H1 (cell line): ENCODE measurements around the gene SLC51B. TPM values are rescaled to one million over a fixed set of nuclear protein-coding genes. Genes with fewer than 3 reads are reported as not detected.

Source experiments
- CTCF ChIA-PET: fragments of 300-600 bp; sonication (Branson Sonifier 250); formaldehyde crosslinking; loops from one replicate; lab custom pipeline; 2021; ENCODE audit not compliant: partially characterized antibody; lab: Charles Lee
- POLR2A ChIA-PET: fragments of 300-600 bp; sonication (Branson Sonifier 250); formaldehyde crosslinking; loops from one replicate; lab custom pipeline; 2021; ENCODE audit warnings: inconsistent platforms; ENCODE audit not compliant: partially characterized antibody; lab: Charles Lee
- DNase-seq, 2 experiments: peaks; one replicate each; pipeline versions ENCODE4 v3.0.0 to v3.0.0-alpha.2; 2010 to 2022; ENCODE audit warnings: low spot score in 2 of 2, low read depth in 1 of 2, mixed read lengths in 1 of 2
- FAIRE-seq: peaks from 2 replicates; lab custom pipeline; 2011; peaks lifted over from hg19 to GRCh38; lab: Jason Lieb, UNC
- H2AFZ ChIP-seq: 2 replicates; pipeline ENCODE4 v1.8.1; 2012; ENCODE audit warnings: low read length, inconsistent platforms
- H2AK5ac ChIP-seq: 2 replicates; pipeline ENCODE4 v1.6.1; 2013; ENCODE audit warnings: low read depth, low read length
- H2BK120ac ChIP-seq: replicated peaks from 2 replicates; pipeline ENCODE3; 2013; ENCODE audit warnings: low read depth, low read length, inconsistent platforms
- H2BK12ac ChIP-seq: 2 replicates; pipeline ENCODE4 v1.6.1; 2013; ENCODE audit warnings: low read depth, low read length
- H2BK15ac ChIP-seq: 2 replicates; pipeline ENCODE4 v1.6.1; 2013; ENCODE audit warnings: low read length
- H2BK20ac ChIP-seq: 2 replicates; pipeline ENCODE4 v1.6.1; 2013; ENCODE audit warnings: low read length
- H2BK5ac ChIP-seq: 2 replicates; pipeline ENCODE4 v1.6.1; 2013; ENCODE audit warnings: low read depth, low read length
- H3K14ac ChIP-seq: 2 replicates; pipeline ENCODE4 v1.6.1; 2013; ENCODE audit warnings: inconsistent platforms; ENCODE audit not compliant: insufficient read length
- H3K18ac ChIP-seq: 2 replicates; pipeline ENCODE4 v1.6.1; 2013; ENCODE audit warnings: low read length; ENCODE audit errors: extremely low read depth
- H3K23ac ChIP-seq: 2 replicates; pipeline ENCODE4 v1.6.1; 2013; ENCODE audit warnings: inconsistent platforms; ENCODE audit not compliant: insufficient read length
- H3K23me2 ChIP-seq: 2 replicates; pipeline ENCODE4 v1.6.1; 2013; ENCODE audit warnings: low read depth, low read length
- H3K27ac ChIP-seq: 2 replicates; pipeline ENCODE4 v1.6.1; 2011; ENCODE audit warnings: low read depth, low read length, inconsistent platforms
- H3K27me3 ChIP-seq, 4 experiments: replicated peaks in 1 of 4; 1 replicate in 1 of 4; 2 replicates in 3 of 4; pipeline versions ENCODE4 v1.6.1 to v1.8.1; 2011 to 2013; ENCODE audit warnings: low read length in 3 of 4, mild to moderate bottlenecking in 3 of 4, inconsistent platforms in 2 of 4, mixed read lengths in 2 of 4, moderate library complexity in 1 of 4; ENCODE audit not compliant: control insufficient read depth in 3 of 4, insufficient read depth in 3 of 4; ENCODE audit errors: extremely low read depth in 1 of 4
- H3K36me3 ChIP-seq, 4 experiments: 2 replicates each; pipeline versions ENCODE4 v1.6.1 to v1.8.1; 2011 to 2013; ENCODE audit warnings: mild to moderate bottlenecking in 4 of 4, low read length in 3 of 4, moderate library complexity in 2 of 4, control low read depth in 1 of 4, inconsistent platforms in 1 of 4; ENCODE audit not compliant: insufficient read depth in 4 of 4, control insufficient read depth in 2 of 4
- H3K4ac ChIP-seq: replicated peaks from 2 replicates; pipeline ENCODE3; 2013; ENCODE audit warnings: low read length, low read depth, mixed read lengths, inconsistent platforms; ENCODE audit not compliant: insufficient read length
- H3K4me1 ChIP-seq, 4 experiments: replicated peaks in 1 of 4; 1 replicate in 1 of 4; 2 replicates in 3 of 4; pipeline versions ENCODE4 v1.6.1 to v1.8.1; 2011 to 2013; ENCODE audit warnings: low read length in 3 of 4, inconsistent platforms in 2 of 4, mixed read lengths in 1 of 4; ENCODE audit not compliant: insufficient read depth in 4 of 4, control insufficient read depth in 3 of 4
- H3K4me2 ChIP-seq, 2 experiments: 2 replicates each; pipeline versions ENCODE4 v1.6.1 to v1.8.1; 2011 to 2013; ENCODE audit warnings: low read depth in 2 of 2, low read length in 2 of 2, control low read depth in 1 of 2, inconsistent platforms in 1 of 2, mild to moderate bottlenecking in 1 of 2; ENCODE audit not compliant: insufficient read depth in 1 of 2
- H3K4me3 ChIP-seq, 4 experiments: fragments of 200-600, 300-600 bp in 1 of 4; sonication (generic), shearing (Covaris generic), sonication (Bioruptor Twin) in 1 of 4; 2 replicates each; pipeline versions ENCODE4 v1.5.1 to v1.8.1; 2011 to 2016; ENCODE audit warnings: low read length in 4 of 4, low read depth in 3 of 4, control low read depth in 2 of 4, inconsistent platforms in 2 of 4, mild to moderate bottlenecking in 2 of 4, mixed read lengths in 1 of 4, moderate library complexity in 1 of 4; ENCODE audit not compliant: insufficient read depth in 2 of 4; ENCODE audit errors: extremely low read depth in 1 of 4
- H3K56ac ChIP-seq: replicated peaks from 2 replicates; pipeline ENCODE3; 2013; ENCODE audit warnings: low read depth, mild to moderate bottlenecking, mixed read lengths, low read length, inconsistent platforms; ENCODE audit not compliant: insufficient read length
- H3K79me1 ChIP-seq: 2 replicates; pipeline ENCODE4 v1.6.1; 2013; ENCODE audit warnings: low read depth, low read length, control low read depth
- H3K79me2 ChIP-seq, 2 experiments: 2 replicates each; pipeline versions ENCODE4 v1.6.1 to v1.8.1; 2012 to 2013; ENCODE audit warnings: low read length in 2 of 2, mild to moderate bottlenecking in 2 of 2, inconsistent platforms in 1 of 2; ENCODE audit not compliant: insufficient read depth in 2 of 2, control insufficient read depth in 1 of 2
- H3K9ac ChIP-seq, 4 experiments: replicated peaks in 1 of 4; 1 replicate in 1 of 4; 2 replicates in 3 of 4; pipeline versions ENCODE4 v1.6.1 to v1.8.1; 2011 to 2013; ENCODE audit warnings: low read depth in 3 of 4, low read length in 3 of 4, control low read depth in 2 of 4, mild to moderate bottlenecking in 2 of 4, moderate library complexity in 2 of 4, inconsistent platforms in 1 of 4; ENCODE audit errors: extremely low read depth in 1 of 4
- H3K9me3 ChIP-seq, 2 experiments: 2 replicates each; pipeline versions ENCODE4 v1.6.1 to v1.8.1; 2012 to 2013; ENCODE audit warnings: mild to moderate bottlenecking in 2 of 2, moderate library complexity in 2 of 2, control low read depth in 1 of 2, inconsistent platforms in 1 of 2, low read depth in 1 of 2, low read length in 1 of 2, mixed read lengths in 1 of 2; ENCODE audit not compliant: insufficient read depth in 2 of 2
- H4K20me1 ChIP-seq, 2 experiments: replicated peaks in 1 of 2; 2 replicates each; pipeline versions ENCODE3 to v1.8.1; 2011 to 2013; ENCODE audit warnings: inconsistent platforms in 2 of 2, low read length in 2 of 2, mild to moderate bottlenecking in 1 of 2; ENCODE audit not compliant: insufficient read depth in 2 of 2, control insufficient read depth in 1 of 2
- H4K5ac ChIP-seq: 2 replicates; pipeline ENCODE4 v1.6.1; 2013; ENCODE audit warnings: low read length, low read depth, mixed read lengths, inconsistent platforms; ENCODE audit not compliant: insufficient read length
- H4K8ac ChIP-seq: 2 replicates; pipeline ENCODE4 v1.8.0; 2013; ENCODE audit warnings: mild to moderate bottlenecking, moderate library complexity, low read length, inconsistent platforms; ENCODE audit not compliant: insufficient read depth; ENCODE audit errors: extremely low read depth
- H4K91ac ChIP-seq: replicated peaks from 2 replicates; pipeline ENCODE3; 2013; ENCODE audit warnings: low read length, mixed read lengths, inconsistent platforms; ENCODE audit not compliant: insufficient read length
- ASH2L ChIP-seq: fragments of 200-600, 300-600 bp; sonication (generic); IDR thresholded peaks from one replicate; pipeline ENCODE4 v1.7.1; 2017; ENCODE audit warnings: low read length
- BACH1 ChIP-seq: IDR thresholded peaks from 2 replicates; pipeline ENCODE4 v1.6.1; 2012; ENCODE audit warnings: low read length, improper control_type of control experiment
- CBX5 ChIP-seq: fragments of 300-800, 300-1000 bp; sonication (generic); IDR thresholded peaks from 2 replicates; pipeline ENCODE4 v1.7.1; 2016; ENCODE audit warnings: antibody characterized with exemption, low read length, low read depth
- EZH2 ChIP-seq: fragments of 200-600 bp; sonication (generic); IDR thresholded peaks from 2 replicates; pipeline ENCODE4 v1.7.1; 2012; ENCODE audit warnings: low read depth, mild to moderate bottlenecking, moderate library complexity, low read length, inconsistent platforms; ENCODE audit not compliant: severe bottlenecking
- FOSL1 ChIP-seq: IDR thresholded peaks from 2 replicates; pipeline ENCODE4 v1.6.1; 2011; ENCODE audit warnings: mild to moderate bottlenecking, low read depth, low read length, moderate library complexity; ENCODE audit not compliant: insufficient read depth
- GTF2F1 ChIP-seq: IDR thresholded peaks from 2 replicates; pipeline ENCODE4 v1.6.1; 2012; ENCODE audit warnings: low read depth, low read length, improper control_type of control experiment, borderline replicate concordance
- HDAC6 ChIP-seq: IDR thresholded peaks from one replicate; pipeline ENCODE4 v1.7.1; 2012; ENCODE audit warnings: low read depth, mild to moderate bottlenecking, inconsistent platforms, low read length, moderate library complexity
- KDM1A ChIP-seq: fragments of 200-600, 300-600 bp; sonication (generic); IDR thresholded peaks from 2 replicates; pipeline ENCODE4 v1.7.1; 2016; ENCODE audit warnings: mild to moderate bottlenecking, low read length, borderline replicate concordance
- POLR2A ChIP-seq, 2 experiments: IDR thresholded peaks; 1 replicate in 1 of 2; 2 replicates in 1 of 2; pipeline ENCODE4 v1.6.1; 2011; ENCODE audit warnings: low read depth in 2 of 2, low read length in 2 of 2, mild to moderate bottlenecking in 2 of 2; ENCODE audit errors: control extremely low read depth in 1 of 2
- RFX5 ChIP-seq: IDR thresholded peaks from 2 replicates; pipeline ENCODE4 v1.6.1; 2011; ENCODE audit warnings: low read depth, low read length, improper control_type of control experiment, borderline replicate concordance
- YY1 ChIP-seq: IDR thresholded peaks from 2 replicates; pipeline ENCODE4 v1.6.1; 2011; ENCODE audit warnings: low read depth, mild to moderate bottlenecking, low read length
- ZNF274 ChIP-seq: IDR thresholded peaks from 2 replicates; pipeline ENCODE4 v1.7.0; 2012; ENCODE audit warnings: low read length, borderline replicate concordance; ENCODE audit errors: extremely low read depth
- WGBS, 2 experiments: shearing (Covaris generic) in 1 of 2; methylation state at CpG; one replicate each; pipeline versions ENCODE4 v1.1.6 to v1.1.7; 2013 to 2015; ENCODE audit warnings: low lambda C conversion rate in 2 of 2, mixed read lengths in 2 of 2, inconsistent platforms in 1 of 2, low coverage in 1 of 2, missing lambda C conversion rate in 1 of 2; ENCODE audit not compliant: insufficient replicate concordance in 2 of 2, insufficient coverage in 1 of 2, insufficient read length in 1 of 2; ENCODE audit errors: extremely low coverage in 1 of 2, missing lambda C conversion rate in 1 of 2; 5-methylcytosine and 5-hydroxymethylcytosine counted together
- polyA plus RNA-seq, 7 experiments: library from polyadenylated mRNA; depleted of rRNA in 3 of 7; stranded (reverse) in 5 of 7; unstranded in 2 of 7; fragments of >200 nt in 5 of 7; fragments of 200-250 nt in 2 of 7; gene quantifications; 1 replicate in 5 of 7; 2 replicates in 1 of 7; 4 replicates in 1 of 7; pipeline versions ENCODE4 v1.2.1 to v1.2.3, GENCODE V29; 2011 to 2013; ENCODE audit warnings: missing spikeins in 2 of 7, mixed read lengths in 2 of 7
- total RNA-seq: library from RNA; stranded (reverse); fragmentation: NEBNext Ultra II Directional; extraction: Animal tissue kit (Norgen Biotek cat#: 25700); gene quantifications from 2 replicates; pipeline ENCODE4 v1.2.1, GENCODE V29; 2021
- TF ChIP-seq, protein P1 (sequence below): IDR thresholded peaks from 2 replicates; pipeline ENCODE4 v1.6.1; 2012; ENCODE audit warnings: inconsistent platforms

SLC51B gene
- total and polyA plus RNA-seq, 2 of the 8 experiments (the other 6 are each of a cell fraction or from before 2014, with no cell fraction given) = not detected

DNA sequence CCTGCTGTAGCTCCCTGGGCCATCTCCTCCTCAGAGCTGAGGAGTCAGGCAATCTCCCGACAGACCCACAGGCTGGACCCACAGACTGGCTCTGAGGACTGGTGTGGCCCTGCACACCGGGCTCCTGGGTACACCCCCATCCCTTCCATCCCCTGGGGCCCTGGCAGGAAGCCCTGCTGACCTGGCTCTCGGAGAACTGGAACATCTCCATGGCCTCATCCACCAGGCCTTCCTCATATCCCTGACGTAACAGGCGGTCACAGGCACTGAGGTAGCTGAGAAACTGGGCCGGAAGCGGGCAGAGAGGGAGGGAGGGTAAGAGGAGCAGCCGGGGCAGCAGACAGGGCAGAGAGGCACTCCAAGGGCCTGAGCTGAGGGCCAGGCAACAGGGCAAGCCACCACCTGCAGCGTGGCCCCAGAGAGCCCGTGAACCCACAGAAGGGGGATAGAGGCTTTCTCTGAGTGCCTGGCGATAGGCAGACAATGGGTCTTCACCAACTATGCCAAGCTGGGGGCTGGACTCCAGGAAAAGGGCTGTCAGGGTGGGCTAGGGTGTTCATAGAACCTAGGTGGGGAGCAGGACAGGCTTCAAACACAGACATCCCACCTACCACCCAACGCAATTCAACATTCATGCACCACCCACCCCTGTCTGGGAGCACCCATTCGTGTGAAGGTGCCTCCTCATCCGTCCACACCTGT, 49.3 kb downstream of the SLC51B start:
- Histone ChIP-seq H4K91ac (no peak overlapping the region), H3K23ac (no peak overlapping the region), H3K9ac (no peak overlapping the region), H2BK20ac (no peak overlapping the region), H3K56ac (no peak overlapping the region), H2AFZ (no peak overlapping the region), H3K23me2 (no peaks in the 10 kb centered on the region), H2AK5ac (no peak overlapping the region), H3K27ac (no peak overlapping the region; the same call in 1 of the 2 replicates), H2BK120ac (no peak overlapping the region), H2BK15ac (no peak overlapping the region), H3K27me3 (no peaks in the 10 kb centered on the region), H4K5ac (no peak overlapping the region), H3K9me3 (no peaks in the 10 kb centered on the region), H2BK5ac (0 out of 2 replicates have a peak overlapping the region, but pooled peaks have one; percentile 39), H4K20me1 (no peaks in the 10 kb centered on the region), H3K36me3 (no peaks in the 10 kb centered on the region), H3K14ac (no peak overlapping the region), H3K4me1 (peaks cover 0 to 3% (median under 1%) of the 10 kb centered on the region in 4 experiments; a peak in 2 of 7 replicates), H3K4me2 (no peak overlapping the region), H3K79me1 (no peaks in the 10 kb centered on the region), H4K8ac (no peak overlapping the region), H3K4me3 (no peak overlapping the region), H3K79me2 (no peaks in the 10 kb centered on the region), H3K18ac (no peak overlapping the region), H2BK12ac (peak overlapping the region; percentile 21; the same call in 1 of the 2 replicates), H3K4ac (no peak overlapping the region)
- WGBS, 2 experiments = 90% methylated on average over 13 of the region's 14 CpGs; no CpG with 5 or more reads in 1 of the 2 experiments
- POLR2A ChIA-PET = interaction anchor here (1.4 to 3.4 kb wide), 2 partner anchors 8 to 10 kb away, joined by 4 to 16 read pairs; no protein-coding TSS in a partner anchor
- CTCF ChIA-PET = interaction anchor here (1.1 to 4.0 kb wide), 8 partner anchors 9 to 61 kb away, joined by 3 to 45 read pairs (median 10); partner anchors contain the start of genes KBTBD13 and RASL12
- no peak for FAIRE-seq
- DNase-seq = no peak
- TF ChIP-seq POLR2A (IDR thresholded peaks at IDR 0.05; ENCODE audit: control extremely low read depth in 1 of 2, low read depth in 2 of 2, low read length in 2 of 2) (no peak), BACH1 (no peak), YY1 (no peak), ASH2L (no peak), GTF2F1 (no peak), ZNF274 (no peak), KDM1A (no peak), CBX5 (no peak), RFX5 (no peak), EZH2 (no peak), HDAC6 (no peak), FOSL1 (no peak)
- TF ChIP-seq, protein P1, sequence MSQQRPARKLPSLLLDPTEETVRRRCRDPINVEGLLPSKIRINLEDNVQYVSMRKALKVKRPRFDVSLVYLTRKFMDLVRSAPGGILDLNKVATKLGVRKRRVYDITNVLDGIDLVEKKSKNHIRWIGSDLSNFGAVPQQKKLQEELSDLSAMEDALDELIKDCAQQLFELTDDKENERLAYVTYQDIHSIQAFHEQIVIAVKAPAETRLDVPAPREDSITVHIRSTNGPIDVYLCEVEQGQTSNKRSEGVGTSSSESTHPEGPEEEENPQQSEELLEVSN = no peak
